Activated B cell treated with CpG ODN at 0.5 μM for 24 hours (primary cell): ENCODE measurements around the gene NKAIN1. TPM values are rescaled to one million over a fixed set of nuclear protein-coding genes. Genes with fewer than 3 reads are reported as not detected.

Source experiments
- ATAC-seq: fragments of 200-7000 bp; cut with Tn5 transposase; one replicate; pipeline ENCODE4 v1.10.0; 2021; ENCODE audit warnings: low read depth, mild to moderate bottlenecking, moderate library complexity
- CTCF ChIA-PET: fragments of 350-600 bp; sonication (Branson Sonifier 250); formaldehyde crosslinking; loops from one replicate; lab custom pipeline; 2021; ENCODE audit warnings: antibody characterized with exemption; lab: Charles Lee
- POLR2A ChIA-PET: fragments of 350-600 bp; sonication (Branson Sonifier 250); formaldehyde crosslinking; loops from one replicate; lab custom pipeline; 2021; ENCODE audit warnings: antibody characterized with exemption; lab: Charles Lee
- DNase-seq: peaks from one replicate; pipeline ENCODE4 v3.0.0; 2022
- H3K27ac Mint-ChIP-seq: one replicate; pipeline ENCODE4 v1.8.0; 2020; ENCODE audit warnings: mixed read lengths
- H3K27me3 Mint-ChIP-seq: one replicate; pipeline ENCODE4 v1.8.0; 2021; ENCODE audit warnings: mixed read lengths
- H3K36me3 Mint-ChIP-seq: one replicate; pipeline ENCODE4 v1.8.0; 2021; ENCODE audit warnings: low read depth, mixed read lengths
- H3K4me1 Mint-ChIP-seq: one replicate; pipeline ENCODE4 v1.8.0; 2021; ENCODE audit warnings: mixed read lengths
- H3K4me3 Mint-ChIP-seq: one replicate; pipeline ENCODE4 v1.8.0; 2020; ENCODE audit warnings: mild to moderate bottlenecking, mixed read lengths
- H3K9me3 Mint-ChIP-seq: one replicate; pipeline ENCODE4 v1.8.0; 2020; ENCODE audit warnings: mixed read lengths
- intact Hi-C: fragments of 100-400 bp; cut with micrococcal nuclease; formaldehyde crosslinking; loops from one replicate; pipeline ENCODE4 v1.15.1; 2024
- total RNA-seq: library from RNA; stranded (reverse); gene quantifications from 2 replicates; pipeline ENCODE4 v1.2.3, GENCODE V29; 2022
- TF ChIP-seq, protein P1 (sequence below): fragments of 200-600 bp; IDR thresholded peaks from one replicate; pipeline ENCODE4 v1.8.0; 2022; ENCODE audit warnings: antibody characterized with exemption, mild to moderate bottlenecking

Gene NKAIN1
- total RNA-seq, 1 donor from 2014 or later = not detected

DNA sequence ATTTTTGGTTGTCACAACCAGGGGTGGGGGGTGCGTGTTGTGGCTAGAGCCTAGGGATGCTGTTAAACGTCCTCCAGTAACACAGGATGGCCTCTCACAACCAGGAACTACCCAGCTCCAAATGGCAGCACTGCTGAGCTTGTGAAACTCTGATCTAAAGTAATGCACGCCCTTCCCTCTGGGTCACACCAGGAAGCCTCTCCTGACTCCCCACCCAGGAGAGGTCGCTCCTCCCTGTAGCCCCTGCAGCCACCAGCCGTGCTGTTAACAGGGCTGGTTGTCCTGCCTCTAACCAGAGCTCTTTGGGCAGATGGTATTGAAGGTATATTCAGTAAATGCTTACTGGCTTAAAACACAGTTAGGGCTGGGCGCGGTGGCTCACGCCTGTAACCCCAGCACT, 73.2 kb downstream of the NKAIN1 start:
- TF ChIP-seq, protein P1, sequence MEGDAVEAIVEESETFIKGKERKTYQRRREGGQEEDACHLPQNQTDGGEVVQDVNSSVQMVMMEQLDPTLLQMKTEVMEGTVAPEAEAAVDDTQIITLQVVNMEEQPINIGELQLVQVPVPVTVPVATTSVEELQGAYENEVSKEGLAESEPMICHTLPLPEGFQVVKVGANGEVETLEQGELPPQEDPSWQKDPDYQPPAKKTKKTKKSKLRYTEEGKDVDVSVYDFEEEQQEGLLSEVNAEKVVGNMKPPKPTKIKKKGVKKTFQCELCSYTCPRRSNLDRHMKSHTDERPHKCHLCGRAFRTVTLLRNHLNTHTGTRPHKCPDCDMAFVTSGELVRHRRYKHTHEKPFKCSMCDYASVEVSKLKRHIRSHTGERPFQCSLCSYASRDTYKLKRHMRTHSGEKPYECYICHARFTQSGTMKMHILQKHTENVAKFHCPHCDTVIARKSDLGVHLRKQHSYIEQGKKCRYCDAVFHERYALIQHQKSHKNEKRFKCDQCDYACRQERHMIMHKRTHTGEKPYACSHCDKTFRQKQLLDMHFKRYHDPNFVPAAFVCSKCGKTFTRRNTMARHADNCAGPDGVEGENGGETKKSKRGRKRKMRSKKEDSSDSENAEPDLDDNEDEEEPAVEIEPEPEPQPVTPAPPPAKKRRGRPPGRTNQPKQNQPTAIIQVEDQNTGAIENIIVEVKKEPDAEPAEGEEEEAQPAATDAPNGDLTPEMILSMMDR = no peak
- Mint-ChIP-seq H3K27ac (no peak overlapping the region), H3K4me1 (peaks cover 3% of the 10 kb centered on the region), H3K36me3 (no peaks in the 10 kb centered on the region), H3K4me3 (no peak overlapping the region), H3K27me3 (peaks cover 5% of the 10 kb centered on the region), H3K9me3 (no peaks in the 10 kb centered on the region)
- no peak for ATAC-seq
- DNase-seq = no peak
- POLR2A ChIA-PET = no interaction called here
- CTCF ChIA-PET = no interaction called here
- intact Hi-C loops = no loop called here

GRCh38 chr1:31164291-31164690, 75.4 kb downstream of the NKAIN1 start:
- Mint-ChIP-seq H3K27ac (no peak overlapping the region), H3K36me3 (no peaks in the 10 kb centered on the region), H3K27me3 (peaks cover 6% of the 10 kb centered on the region), H3K4me3 (no peak overlapping the region), H3K9me3 (no peaks in the 10 kb centered on the region), H3K4me1 (peaks cover 3% of the 10 kb centered on the region)
- ChIA-PET CTCF (interaction anchor here (1.0 kb wide), 1 partner anchor 21 kb away, joined by 3 read pairs; no protein-coding TSS in a partner anchor), POLR2A (no interaction called here)
- DNase-seq = no peak
- intact Hi-C loops = no loop called here
- no peak for ATAC-seq
- TF ChIP-seq, protein P1 = no peak

DNA sequence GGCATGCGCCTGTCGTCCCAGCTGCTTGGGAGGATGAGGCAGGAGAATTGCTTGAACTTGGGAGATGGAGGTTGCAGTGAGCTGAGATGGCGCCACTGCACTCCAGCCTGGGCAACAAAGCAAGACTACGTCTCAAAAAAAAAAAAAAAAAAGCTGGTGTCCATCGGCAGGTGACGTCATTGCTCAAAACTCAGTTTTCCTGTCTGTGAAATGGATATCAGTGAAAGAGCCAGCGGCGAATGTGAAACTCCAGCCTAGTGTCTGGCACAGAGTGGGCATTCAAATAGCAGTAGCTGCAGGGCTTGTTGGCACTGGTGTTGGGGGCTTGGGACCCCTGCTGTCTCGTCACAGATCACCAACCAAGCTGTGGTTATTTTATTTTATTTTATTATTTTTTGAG, 75.8 kb downstream of the NKAIN1 start:
- DNase-seq = no peak
- Mint-ChIP-seq H3K4me3 (no peak overlapping the region), H3K36me3 (no peaks in the 10 kb centered on the region), H3K9me3 (no peaks in the 10 kb centered on the region), H3K27me3 (peaks cover 6% of the 10 kb centered on the region), H3K4me1 (peaks cover 3% of the 10 kb centered on the region), H3K27ac (no peak overlapping the region)
- TF ChIP-seq, protein P1 = no peak
- CTCF ChIA-PET = interaction anchor here (1.0 kb wide), 1 partner anchor 21 kb away, joined by 3 read pairs; no protein-coding TSS in a partner anchor
- no peak for ATAC-seq
- intact Hi-C loops = no loop called here
- POLR2A ChIA-PET = no interaction called here

DNA sequence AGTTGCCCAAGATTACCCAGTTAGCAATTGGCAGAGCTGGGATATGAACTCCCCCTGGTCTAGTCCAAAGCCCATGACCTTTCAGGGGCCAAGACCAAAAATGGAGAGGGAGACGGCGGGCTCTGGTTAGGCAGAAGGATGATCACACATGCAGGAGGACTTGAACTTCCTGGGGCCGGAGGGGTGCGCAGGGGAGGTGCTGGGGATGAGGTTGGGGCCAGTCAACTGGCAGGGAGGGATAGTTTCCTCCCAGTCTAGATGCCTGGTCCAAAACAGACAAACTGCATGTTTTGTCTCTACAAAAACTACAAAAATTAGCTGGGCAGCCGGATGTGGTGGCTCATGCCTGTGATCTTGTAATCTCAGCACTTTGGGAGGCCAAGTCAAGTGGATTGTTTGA, 78.1 kb downstream of the NKAIN1 start:
- intact Hi-C loops = no loop called here
- ATAC-seq = no peak
- Mint-ChIP-seq H3K9me3 (no peaks in the 10 kb centered on the region), H3K27me3 (peaks cover 4% of the 10 kb centered on the region), H3K36me3 (no peaks in the 10 kb centered on the region), H3K4me1 (peaks cover 3% of the 10 kb centered on the region), H3K27ac (no peak overlapping the region), H3K4me3 (no peak overlapping the region)
- TF ChIP-seq, protein P1 = no peak
- CTCF ChIA-PET = interaction anchor here (1.1 to 2.1 kb wide), 4 partner anchors 9 to 24 kb away, joined by 4 to 9 read pairs (median 4); no protein-coding TSS in a partner anchor
- DNase-seq = no peak
- POLR2A ChIA-PET = no interaction called here

- CTCF ChIA-PET = interaction anchor here (1.0 kb wide), 1 partner anchor 83 kb away, joined by 3 read pairs; no protein-coding TSS in a partner anchor
- Mint-ChIP-seq H3K36me3 (peaks cover 2% of the 10 kb centered on the region), H3K27me3 (peaks cover 4% of the 10 kb centered on the region), H3K27ac (no peak overlapping the region), H3K4me3 (no peak overlapping the region), H3K9me3 (no peaks in the 10 kb centered on the region), H3K4me1 (peaks cover 10% of the 10 kb centered on the region)
- ATAC-seq (no peak), DNase-seq (no peak)
- TF ChIP-seq, protein P1 = no peak
- intact Hi-C loops = loop anchor here (10.0 kb wide), 1 partner anchor 375 kb away; no protein-coding TSS in a partner anchor
- POLR2A ChIA-PET = no interaction called here
Observed at GRCh38 chr1:31159869-31160611, 79.6 kb downstream of the NKAIN1 start.
